ENCODE data around the gene DCUN1D3.

- TF ChIP-seq EZH2 (IDR thresholded peaks at IDR 0.05; ENCODE audit: low read length) (no peak), CTCF (optimal IDR thresholded peaks at IDR 0.05 in 1 of 3, IDR thresholded peaks at IDR 0.05 in 1 of 3, conservative IDR thresholded peaks at IDR 0.05 in 1 of 3; ENCODE audit: extremely low read depth in 1 of 3, insufficient read depth in 2 of 3, low read length in 3 of 3) (no peak)
Observed at GRCh38 chr16:20928774-20929411, 28.7 kb upstream of the DCUN1D3 start.

All from keratinocyte (primary cell).